Amygdala (tissue), 56 donors: Measurements from ENCODE around the gene BCORL1.

Experiments
- DNase-seq, 56 donors: peaks; one replicate each; lab custom pipeline; 2025; lab: John Stamatoyannopoulos, UW

BCORL1 gene

DNA sequence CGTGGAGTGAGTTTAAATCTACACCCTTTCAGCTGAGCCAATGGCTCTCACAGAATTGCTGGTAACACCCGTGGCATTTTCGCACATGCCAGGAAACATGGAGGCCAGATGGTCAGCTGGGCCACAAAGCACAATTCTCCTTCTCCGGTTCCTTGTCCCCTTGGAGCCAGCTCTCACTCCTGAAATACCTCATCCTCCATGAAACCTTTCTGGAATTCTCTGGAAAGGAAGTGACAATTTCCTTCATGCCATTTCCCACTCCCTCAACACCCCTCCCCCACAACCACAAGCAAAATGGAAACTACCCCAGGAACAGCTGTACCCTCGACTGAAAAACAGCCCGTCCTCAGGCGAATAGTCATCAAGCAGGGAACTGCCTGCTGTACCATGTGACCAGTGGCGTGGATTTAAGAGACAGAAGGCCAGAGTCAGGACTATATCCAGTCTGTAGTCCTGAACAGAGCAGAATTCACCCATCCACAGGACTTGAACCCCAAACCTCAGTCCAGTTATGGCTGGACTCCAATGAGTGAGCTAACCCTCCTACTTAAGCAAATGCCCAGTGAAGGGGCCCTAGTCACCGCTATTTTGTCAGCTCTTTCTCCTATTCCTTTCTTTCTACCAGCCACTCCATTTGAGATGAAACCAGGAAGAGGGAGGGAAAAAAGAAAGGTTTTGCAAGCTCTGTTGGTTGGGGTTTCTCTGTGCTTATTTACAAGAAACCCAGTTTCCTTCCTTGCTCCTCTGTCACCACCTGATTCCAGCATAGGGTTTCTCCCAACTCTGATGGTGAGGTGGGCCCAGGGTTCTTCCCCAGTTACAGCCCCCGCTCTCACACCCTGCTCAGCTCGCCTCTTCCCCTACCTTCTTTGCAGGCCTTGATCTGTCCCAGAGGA is 103.4 kb downstream of the BCORL1 start:
- no peak for DNase-seq

DNA sequence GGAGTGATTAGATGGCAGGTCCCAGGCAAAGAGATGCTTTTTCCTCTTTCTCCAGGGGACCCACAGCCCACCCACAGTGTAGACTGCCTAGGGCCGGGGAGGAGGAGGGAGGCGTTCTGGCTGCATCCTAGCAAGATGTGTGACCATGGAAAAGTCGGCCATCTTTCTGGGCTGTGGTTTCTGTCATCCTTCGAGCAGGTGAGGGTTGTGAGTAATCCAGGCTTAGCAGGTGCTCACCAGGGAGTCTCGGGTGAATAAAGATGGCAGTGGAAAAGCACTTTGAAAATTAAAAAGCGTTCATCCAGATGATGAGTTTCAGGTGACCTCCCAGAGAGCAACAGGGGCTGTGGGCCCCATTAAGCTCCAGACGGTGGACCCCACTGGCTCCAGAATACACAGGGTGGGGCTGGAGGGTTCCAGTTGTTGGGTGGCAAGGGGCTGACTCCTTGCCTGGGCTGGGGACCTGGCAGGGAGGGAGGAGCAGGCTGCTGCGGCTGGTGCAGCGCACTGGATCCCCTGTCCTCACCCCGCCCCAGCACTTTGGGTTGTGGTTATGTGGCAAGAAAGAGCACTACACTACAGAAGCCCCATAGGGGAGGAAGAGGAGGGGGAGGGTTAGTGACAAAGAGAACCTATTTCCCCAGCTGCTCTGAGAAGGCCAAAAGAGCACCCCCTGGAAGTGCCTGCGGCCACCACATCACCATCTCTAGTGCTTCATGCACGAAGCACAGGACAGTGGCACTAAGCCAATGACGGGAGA is 104.2 kb downstream of the BCORL1 start:
- no peak for DNase-seq

DNA sequence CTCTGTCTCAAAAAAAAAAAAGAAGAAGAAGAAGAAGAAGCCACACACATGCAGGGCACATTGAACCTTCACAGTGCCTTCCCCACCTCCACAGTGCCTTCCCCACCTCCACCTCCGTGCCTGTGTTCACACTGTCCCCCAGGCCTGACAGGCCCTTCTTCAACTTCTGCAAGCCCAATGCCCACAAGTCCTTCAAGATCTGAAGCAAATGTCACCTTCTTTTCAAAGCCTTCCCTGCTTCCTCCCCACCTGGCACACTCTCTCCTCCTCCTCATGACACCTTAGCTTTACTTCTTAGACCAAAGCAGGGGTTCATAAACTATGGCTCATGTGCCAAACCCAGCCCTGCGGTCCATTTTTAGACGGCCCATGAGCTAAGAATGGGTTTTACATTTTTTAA is 107.9 kb downstream of the BCORL1 start:
- no peak for DNase-seq

- DNase-seq, result peak in 3 of 56 donors; percentile 0 to 6 (median 1)
Observed at GRCh38 chrX:130091980-130092522, 109.6 kb downstream of the BCORL1 start.

DNA sequence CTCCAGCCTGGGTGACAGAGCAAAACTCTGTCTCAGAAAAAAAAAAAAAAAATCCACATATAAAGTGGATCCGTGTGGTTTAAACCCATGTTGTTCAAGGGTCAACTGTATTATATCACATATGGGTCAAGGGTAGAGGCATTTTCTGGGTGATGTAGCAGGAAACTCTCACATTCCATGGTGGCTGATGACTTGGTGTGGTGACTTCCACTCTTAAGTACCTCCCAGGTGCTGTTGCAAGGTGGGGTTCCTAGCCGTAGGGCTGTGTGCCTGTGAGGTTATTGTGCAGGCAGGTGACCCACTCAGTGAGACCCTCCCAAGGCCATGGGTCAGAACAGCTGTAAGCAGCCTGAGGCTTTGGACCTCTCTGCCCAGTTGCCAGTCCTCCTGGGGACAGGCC is 110.8 kb downstream of the BCORL1 start:
- no peak for DNase-seq

DNA sequence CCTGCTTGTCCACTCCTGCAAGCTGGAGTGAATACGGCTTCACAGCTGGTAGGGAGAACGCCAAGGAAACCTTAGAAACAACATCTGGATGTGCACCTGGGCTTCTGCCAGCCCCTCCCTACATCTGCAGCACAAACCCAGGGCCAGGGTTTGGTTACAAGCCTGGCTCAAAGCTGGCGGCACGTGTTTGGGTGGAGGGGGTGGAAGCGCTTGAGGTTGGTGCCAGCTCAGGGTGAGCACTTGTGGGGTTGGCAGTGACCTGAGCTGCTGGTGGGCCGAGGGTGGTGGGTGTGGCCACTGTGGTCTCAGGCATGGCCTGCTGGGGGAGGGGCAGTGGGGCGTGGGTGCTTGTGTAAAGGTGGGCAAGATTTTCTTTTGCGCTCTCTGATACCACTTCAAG is 112.3 kb downstream of the BCORL1 start:
- no peak for DNase-seq

DNA sequence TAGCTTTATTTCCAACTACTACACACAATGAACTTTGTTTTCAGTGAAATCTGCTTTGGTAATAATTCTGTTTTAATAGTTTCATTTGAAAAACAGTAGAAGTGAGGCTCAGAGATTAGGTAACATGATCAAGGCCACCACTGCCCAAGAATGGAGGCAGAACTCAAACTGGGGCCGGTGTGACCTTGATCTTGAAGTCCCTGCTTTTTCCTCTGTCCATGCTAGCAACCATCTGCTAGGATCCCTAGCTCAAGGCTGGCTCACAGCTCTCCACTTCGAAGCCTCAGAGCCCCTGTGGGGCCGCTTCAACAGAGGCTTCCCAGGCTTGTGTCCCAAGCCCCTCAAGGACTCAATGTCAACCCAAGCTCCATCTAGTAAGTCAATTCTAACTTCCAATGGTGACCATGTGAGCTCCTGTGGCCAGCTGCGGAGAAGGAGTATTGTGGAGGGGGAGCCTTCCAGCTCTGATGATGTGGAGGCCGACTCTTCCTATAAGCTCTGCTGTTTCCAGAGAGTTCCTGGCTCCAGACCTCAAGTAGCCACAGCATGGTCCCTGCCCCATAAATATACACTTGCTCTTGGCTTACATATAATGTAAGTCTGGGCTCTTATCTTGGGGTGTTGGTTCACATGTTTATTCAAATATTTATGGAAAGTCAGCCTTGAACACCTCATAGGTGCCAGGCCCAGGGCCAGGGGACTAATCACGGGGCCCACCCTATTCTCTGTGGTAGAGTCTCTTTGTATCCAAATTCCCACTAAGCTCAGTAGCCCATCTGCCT is 113.0 kb downstream of the BCORL1 start:
- no peak for DNase-seq

- DNase-seq, result no peak
Observed at GRCh38 chrX:130097507-130098209, 115.2 kb downstream of the BCORL1 start.

DNA sequence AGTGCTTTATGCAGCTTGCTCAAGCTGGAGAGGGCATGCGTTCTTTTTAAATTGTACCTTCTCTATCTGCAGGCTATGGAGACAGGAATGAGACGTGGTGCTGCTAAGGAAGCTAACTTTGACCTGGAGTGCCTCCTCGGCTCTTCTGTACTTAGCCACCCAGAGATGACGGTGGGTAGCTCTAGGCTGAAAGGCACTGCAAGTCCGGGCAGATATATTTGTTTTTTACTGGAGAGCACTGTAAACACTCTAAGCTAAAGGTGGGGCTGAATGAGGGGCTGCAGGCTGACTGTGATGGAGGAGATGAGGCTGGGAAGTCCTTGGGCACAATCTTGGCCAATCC is 115.7 kb downstream of the BCORL1 start:
- no peak for DNase-seq

DNA sequence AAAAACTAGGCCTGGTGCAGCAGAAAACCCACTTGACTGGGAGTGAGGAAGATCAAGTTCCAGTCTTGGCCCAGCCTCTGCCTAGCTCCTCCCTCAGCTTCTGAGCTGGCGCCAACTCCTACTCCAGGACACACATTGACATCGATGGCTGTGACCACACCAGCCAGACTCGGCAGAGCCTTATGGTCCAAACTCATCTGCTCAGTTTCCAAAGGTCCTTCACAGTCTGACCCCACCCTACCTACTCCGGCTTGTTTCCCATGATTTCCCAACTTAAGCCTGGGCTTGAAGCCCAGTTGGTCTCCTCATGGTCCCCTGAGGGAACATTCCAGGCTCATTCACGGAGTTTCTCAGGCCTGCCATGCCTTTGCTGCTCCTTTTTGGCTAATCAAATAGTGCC is 117.7 kb downstream of the BCORL1 start:
- DNase-seq, result no peak

DNA sequence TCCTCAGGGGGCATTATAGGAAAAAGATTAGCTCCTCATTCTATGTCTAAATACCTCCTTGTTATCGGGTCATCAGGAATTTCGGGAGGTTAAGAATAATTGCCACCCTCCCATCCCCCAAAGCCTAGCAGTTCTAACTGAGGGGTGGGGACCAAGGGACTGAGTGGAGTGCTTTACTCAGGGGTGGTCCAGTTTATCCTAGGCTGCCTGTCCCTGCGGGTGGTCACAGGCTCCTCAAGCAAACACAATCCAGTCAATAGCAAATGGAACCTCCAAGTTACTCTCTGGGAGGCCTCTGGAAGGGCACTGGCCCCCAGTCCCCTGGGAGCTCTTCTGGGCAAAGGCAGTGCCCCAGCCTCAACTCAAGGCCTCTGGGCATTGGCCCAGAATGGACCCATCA is 121.2 kb downstream of the BCORL1 start:
- no peak for DNase-seq

DNA sequence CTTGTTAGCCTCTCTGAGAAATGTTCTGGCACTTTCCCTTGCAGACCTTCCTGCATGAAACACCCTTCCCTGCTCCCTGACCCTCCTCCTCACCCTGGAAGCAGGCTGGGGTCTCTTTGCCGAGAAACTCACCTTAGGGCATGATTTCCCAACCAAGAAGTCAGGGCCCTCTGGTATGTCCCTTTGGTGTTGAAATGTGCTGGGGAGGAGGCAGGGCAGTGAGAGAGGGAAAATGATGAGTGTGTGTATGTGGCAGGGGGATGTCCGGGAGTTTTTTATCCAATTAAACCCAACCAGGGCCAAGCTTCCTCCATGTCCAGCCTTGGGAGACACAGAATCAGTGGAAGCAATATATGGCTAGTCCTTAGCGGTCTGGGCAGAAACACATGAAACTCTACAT is 122.8 kb downstream of the BCORL1 start:
- no peak for DNase-seq

DNA sequence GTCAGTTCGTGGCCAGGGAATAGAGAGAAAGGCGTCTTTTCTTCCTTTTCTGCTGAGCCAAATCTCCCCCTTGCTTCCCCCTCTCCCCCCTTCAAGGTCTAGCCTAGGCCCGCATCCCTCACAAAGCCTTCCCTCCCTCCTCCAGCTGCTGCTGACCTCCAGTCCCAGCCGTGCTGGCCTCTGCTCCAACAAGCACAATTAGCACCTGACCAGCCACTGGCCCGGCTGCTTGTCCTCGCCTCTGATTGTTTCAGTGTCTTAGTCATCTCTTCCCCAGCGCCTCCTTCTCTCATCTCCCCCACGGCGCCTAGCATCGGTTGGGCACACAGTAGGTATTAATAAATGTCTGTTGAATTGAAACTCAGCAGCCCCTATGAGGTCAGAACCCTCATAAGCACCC is 123.6 kb downstream of the BCORL1 start:
- DNase-seq, result no peak
